Sigmoid colon (tissue), 4 donors: ENCODE results near the gene PLEKHG5.

Experiments
- EP300 ChIP-seq, 4 donors: sonication (generic); formaldehyde crosslinking; IDR thresholded peaks; one replicate each; pipeline ENCODE4 v1.6.1; 2017; ENCODE audit warnings: antibody characterized with exemption in 4 of 4
- POLR2A ChIP-seq, 2 donors: fragments of 450-650 bp; IDR thresholded peaks; one replicate each; pipeline ENCODE4 v1.6.1; 2016; ENCODE audit warnings: antibody characterized with exemption in 2 of 2, mild to moderate bottlenecking in 2 of 2, moderate library complexity in 2 of 2
- POLR2AphosphoS5 ChIP-seq, 4 donors: sonication (generic); formaldehyde crosslinking; IDR thresholded peaks; one replicate each; pipeline ENCODE4 v1.6.1; 2017; ENCODE audit warnings: antibody characterized with exemption in 4 of 4
- TF ChIP-seq, protein P1 (sequence below), 4 experiments: fragments of 450-650 bp in 3 of 4; fragments of 200-600 bp in 1 of 4; IDR thresholded peaks; one replicate each; pipeline ENCODE4 v1.5.1; 2016 to 2019; ENCODE audit warnings: antibody characterized with exemption in 4 of 4, mild to moderate bottlenecking in 3 of 4, moderate library complexity in 2 of 4

DNA sequence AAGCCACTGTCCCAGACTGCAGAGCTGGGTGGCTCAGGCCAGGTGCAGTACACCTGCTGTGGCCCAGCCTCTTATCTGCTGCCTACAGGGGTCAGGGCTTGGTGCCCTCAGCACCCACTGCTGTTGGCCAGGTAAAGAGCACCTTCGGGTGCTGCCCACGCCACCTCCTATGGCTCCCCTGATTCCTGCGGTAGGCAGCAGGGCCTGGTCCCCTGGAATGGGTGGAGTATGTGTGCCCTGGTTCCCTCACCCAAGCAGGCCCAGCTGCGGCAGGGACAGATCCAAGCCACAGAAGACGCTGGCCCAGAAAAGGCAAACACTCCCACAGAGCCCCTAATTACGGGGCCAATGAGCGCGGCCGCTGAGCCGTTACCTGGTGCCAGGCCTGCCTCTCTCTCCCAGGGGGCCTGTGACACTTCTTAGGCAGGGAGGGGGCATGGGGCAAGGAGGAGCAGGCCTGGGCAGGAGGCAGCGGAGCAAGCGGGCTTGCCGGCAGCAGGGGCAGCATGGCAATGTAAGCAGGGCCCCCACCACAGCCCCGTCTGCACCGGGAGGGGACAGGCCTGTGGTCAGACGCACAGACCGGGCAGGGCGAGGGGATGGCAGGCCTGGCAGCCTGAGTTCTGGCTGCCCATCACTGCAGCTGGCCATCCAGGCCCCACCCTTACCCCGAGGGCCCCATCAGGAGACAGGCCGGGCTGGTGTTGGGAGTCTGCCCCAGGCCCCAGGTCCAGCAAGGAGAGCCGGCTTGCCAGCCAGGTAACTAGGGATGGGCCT is 47.9 kb downstream of the PLEKHG5 start:
- TF ChIP-seq POLR2A (IDR thresholded peaks at IDR 0.05) (no peak), EP300 (IDR thresholded peaks at IDR 0.05) (no peak), POLR2AphosphoS5 (IDR thresholded peaks at IDR 0.05) (no peak)
- TF ChIP-seq, protein P1, sequence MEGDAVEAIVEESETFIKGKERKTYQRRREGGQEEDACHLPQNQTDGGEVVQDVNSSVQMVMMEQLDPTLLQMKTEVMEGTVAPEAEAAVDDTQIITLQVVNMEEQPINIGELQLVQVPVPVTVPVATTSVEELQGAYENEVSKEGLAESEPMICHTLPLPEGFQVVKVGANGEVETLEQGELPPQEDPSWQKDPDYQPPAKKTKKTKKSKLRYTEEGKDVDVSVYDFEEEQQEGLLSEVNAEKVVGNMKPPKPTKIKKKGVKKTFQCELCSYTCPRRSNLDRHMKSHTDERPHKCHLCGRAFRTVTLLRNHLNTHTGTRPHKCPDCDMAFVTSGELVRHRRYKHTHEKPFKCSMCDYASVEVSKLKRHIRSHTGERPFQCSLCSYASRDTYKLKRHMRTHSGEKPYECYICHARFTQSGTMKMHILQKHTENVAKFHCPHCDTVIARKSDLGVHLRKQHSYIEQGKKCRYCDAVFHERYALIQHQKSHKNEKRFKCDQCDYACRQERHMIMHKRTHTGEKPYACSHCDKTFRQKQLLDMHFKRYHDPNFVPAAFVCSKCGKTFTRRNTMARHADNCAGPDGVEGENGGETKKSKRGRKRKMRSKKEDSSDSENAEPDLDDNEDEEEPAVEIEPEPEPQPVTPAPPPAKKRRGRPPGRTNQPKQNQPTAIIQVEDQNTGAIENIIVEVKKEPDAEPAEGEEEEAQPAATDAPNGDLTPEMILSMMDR (IDR thresholded peaks at IDR 0.05): no peak
